GM12865 (cell line): ENCODE results near the gene IL1RAPL1.

ENCODE experiments used
- DNase-seq: peaks from one replicate; pipeline ENCODE4 v3.0.0; 2010; ENCODE audit warnings: low read depth
- H3K4me3 ChIP-seq: 2 replicates; pipeline ENCODE4 v1.5.1; 2011; ENCODE audit warnings: mild to moderate bottlenecking, low read depth, low read length, control low read depth
- TF ChIP-seq, protein P1 (sequence below): IDR thresholded peaks from 2 replicates; pipeline ENCODE4 v1.5.1; 2011; ENCODE audit warnings: low read length, control low read depth, low read depth, inconsistent platforms; ENCODE audit not compliant: insufficient read depth; ENCODE audit errors: missing control alignments

Gene IL1RAPL1

DNA sequence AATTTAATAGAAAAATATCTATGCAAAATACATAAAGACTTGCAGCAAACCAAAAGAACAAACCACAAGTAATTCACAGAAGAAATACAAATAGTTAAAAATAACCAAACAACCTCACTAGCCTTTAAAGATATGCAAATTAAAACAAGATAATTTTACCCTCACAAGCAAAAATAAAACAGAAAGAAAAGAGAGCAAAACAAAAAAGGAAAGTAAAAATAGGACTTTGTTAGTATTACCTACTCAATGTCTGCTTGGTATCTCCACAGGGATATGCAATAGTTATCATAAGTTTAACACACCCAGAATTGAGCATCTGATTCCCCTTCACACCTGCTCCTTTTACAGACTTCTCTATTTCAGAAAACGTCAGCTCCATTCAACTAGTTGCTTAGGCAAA lies 890.6 kb downstream of the IL1RAPL1 start:
- DNase-seq, result no peak
- TF ChIP-seq, protein P1, sequence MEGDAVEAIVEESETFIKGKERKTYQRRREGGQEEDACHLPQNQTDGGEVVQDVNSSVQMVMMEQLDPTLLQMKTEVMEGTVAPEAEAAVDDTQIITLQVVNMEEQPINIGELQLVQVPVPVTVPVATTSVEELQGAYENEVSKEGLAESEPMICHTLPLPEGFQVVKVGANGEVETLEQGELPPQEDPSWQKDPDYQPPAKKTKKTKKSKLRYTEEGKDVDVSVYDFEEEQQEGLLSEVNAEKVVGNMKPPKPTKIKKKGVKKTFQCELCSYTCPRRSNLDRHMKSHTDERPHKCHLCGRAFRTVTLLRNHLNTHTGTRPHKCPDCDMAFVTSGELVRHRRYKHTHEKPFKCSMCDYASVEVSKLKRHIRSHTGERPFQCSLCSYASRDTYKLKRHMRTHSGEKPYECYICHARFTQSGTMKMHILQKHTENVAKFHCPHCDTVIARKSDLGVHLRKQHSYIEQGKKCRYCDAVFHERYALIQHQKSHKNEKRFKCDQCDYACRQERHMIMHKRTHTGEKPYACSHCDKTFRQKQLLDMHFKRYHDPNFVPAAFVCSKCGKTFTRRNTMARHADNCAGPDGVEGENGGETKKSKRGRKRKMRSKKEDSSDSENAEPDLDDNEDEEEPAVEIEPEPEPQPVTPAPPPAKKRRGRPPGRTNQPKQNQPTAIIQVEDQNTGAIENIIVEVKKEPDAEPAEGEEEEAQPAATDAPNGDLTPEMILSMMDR, result no peak
- H3K4me3 ChIP-seq, result peak overlapping the region; percentile 72

DNA sequence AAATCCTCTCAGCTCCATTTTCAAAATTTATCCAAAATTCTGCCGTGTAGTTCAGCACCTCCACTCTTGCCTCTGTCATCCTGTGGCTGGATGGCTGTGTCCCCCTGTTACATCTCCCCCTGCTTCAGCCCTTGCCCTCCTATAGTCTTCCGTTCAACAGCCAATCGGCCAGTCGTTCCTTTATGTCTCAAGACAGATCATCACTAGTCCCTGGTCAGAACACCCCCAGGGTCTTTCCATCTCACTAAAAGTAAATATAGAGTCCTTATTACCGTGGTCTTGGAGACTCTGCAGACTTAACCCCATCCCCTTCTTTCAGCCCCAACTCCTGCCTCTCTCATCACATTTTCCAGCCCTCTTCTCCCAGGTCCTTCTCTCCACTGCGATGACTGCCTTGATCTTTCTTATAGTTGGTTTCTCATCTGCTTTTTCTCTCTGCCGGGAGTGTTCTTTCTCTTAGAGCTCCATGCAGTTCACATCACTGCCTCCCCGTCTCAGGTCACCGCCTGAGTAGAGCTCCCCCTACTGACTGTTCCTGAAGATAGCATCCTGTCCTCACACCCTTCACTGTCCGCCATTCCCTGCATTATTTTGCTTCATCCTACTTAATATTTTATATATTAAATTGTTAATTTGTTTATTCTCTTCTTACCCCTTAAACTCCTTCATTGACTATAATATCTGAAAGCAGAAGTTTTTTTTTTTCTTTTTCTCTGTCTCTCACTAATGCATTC lies 891.3 kb downstream of the IL1RAPL1 start:
- H3K4me3 ChIP-seq, result peak overlapping the region; percentile 72
- TF ChIP-seq, protein P1, result peak; percentile 69
- DNase-seq, result peak; percentile 76

DNA sequence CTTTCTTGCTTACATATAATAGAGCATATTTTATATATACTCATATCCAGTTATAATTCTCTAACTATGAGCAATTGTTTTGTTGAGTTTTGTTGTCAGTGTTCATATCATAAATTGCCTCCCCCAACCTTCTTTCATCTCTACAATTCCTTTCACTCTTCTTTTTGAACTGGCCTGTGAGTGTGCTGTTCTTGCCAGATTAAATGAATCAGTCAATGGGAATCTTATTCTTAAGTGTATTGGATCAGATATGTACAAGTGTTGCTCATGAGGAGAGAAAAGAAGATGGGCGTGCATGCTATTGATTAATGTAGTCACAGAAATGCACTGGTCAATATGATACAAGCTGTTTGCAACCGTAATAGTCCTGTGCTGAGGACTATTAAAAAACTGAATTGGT lies 900.0 kb downstream of the IL1RAPL1 start:
- TF ChIP-seq, protein P1, result no peak
- H3K4me3 ChIP-seq, result no peak overlapping the region
- no peak for DNase-seq

DNA sequence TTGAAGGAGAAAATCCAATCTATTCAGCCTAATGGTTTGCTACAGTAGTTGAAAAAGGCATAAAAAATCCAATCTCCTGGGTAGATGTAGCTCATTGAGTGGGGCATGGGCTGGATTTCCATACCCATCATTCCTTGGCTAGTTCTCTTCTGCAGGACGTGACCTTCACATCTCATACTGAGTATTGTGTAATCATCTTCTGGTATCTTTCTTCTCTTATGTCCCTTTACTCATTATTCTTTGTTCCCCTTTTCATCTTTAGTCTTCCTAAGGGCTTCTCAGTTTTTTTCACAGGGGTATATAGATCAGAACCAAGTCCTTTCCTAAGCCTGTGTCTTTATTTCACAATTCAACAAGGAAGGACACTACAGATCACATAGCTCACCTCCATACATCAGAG lies 900.5 kb downstream of the IL1RAPL1 start:
- no peak overlapping the region for H3K4me3 ChIP-seq
- DNase-seq, result no peak
- TF ChIP-seq, protein P1, result no peak

DNA sequence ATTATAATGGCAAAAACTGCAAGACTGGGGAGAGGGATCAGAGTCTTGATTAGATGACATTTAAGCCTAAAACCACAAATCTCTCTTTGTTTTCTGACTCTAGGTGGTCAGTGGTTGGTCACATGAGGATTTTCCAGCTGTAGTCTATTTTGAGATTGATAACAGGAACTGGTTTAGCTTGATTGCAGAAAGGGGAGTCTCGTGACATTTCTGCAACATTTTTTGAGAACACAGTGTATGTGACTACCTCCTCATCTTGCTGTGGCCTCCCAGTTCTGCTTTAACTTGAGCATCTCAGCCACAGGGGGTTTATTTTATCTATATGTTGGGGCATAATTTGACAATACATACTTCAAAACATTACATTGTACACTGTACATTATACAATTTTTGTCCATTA lies 901.7 kb downstream of the IL1RAPL1 start:
- peak; percentile 5 for DNase-seq
- H3K4me3 ChIP-seq, result no peak overlapping the region
- TF ChIP-seq, protein P1, result no peak

DNA sequence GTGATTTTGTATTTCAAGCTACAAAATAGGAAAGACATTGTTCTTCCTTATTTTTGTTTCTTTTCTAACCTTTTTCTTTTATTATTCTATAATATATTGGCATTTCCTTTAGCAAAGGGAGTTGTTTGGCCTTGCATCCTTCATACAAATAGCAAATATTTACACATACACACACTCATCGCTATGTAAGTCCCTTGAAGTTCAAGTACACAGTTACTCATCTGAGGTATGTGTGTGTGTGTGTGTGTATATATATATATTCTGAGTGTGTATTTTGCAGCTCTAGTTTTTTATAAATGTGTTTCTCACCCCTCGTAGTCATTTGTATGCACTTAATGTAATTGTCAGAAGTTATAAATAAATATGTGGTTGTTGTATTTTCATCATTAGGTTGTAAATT lies 903.4 kb downstream of the IL1RAPL1 start:
- TF ChIP-seq, protein P1, result no peak
- H3K4me3 ChIP-seq, result no peak overlapping the region
- no peak for DNase-seq

DNA sequence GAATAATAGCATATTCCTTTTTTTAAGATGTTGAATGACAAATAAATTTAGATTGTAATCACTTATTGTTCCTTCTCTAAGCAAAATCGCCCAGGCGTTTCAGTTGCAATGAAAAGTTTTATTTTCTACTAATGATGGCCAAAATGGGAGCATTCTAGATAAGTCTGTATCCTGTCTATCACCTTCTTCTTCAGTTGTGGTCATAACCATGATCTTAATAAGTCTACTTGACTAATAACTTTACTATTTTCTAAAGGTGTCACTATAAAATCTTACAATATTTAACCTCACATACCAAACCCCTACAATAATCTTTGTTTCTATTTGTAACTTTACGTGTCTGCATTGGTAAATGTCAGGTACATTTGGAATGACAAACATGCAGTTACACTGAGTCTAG lies 904.4 kb downstream of the IL1RAPL1 start:
- no peak overlapping the region for H3K4me3 ChIP-seq
- TF ChIP-seq, protein P1, result no peak
- no peak for DNase-seq
